GM12872 (cell line): ENCODE measurements around the gene REXO1.

Experiments used
- CTCF ChIP-seq: IDR thresholded peaks from 3 replicates; pipeline ENCODE4 v1.5.1; 2011; ENCODE audit warnings: low read depth, mild to moderate bottlenecking, low read length, moderate library complexity; ENCODE audit not compliant: insufficient read depth

The REXO1 gene

GRCh38 chr19:1849886-1850398, 1.7 kb upstream of the REXO1 start:
- TF ChIP-seq CTCF, result no peak

- TF ChIP-seq CTCF, result no peak
Measured at GRCh38 chr19:1849132-1849474, 820 bp upstream of the REXO1 start.

- TF ChIP-seq CTCF, result no peak
Measured at GRCh38 chr19:1847684-1848398, 442 bp downstream of the REXO1 start.

- no peak for TF ChIP-seq CTCF
Measured at GRCh38 chr19:1847348-1847683, 967 bp downstream of the REXO1 start.

GRCh38 chr19:1846517-1847204, 1.6 kb downstream of the REXO1 start:
- no peak for TF ChIP-seq CTCF

- no peak for TF ChIP-seq CTCF
Measured at GRCh38 chr19:1845642-1846041, 2.6 kb downstream of the REXO1 start.

- no peak for TF ChIP-seq CTCF
Measured at GRCh38 chr19:1845125-1845515, 3.2 kb downstream of the REXO1 start.
